H1 (cell line): Measurements from ENCODE around the gene ARHGAP22. TPM values are rescaled to one million over a fixed set of nuclear protein-coding genes. Genes with fewer than 3 reads are reported as not detected.

Experiments used
- EZH2 ChIP-seq: fragments of 200-600 bp; sonication (generic); IDR thresholded peaks from 2 replicates; pipeline ENCODE4 v1.7.1; 2012; ENCODE audit warnings: low read depth, mild to moderate bottlenecking, moderate library complexity, low read length, inconsistent platforms; ENCODE audit not compliant: severe bottlenecking
- GABPA ChIP-seq: IDR thresholded peaks from 2 replicates; pipeline ENCODE4 v1.6.1; 2011; ENCODE audit warnings: mild to moderate bottlenecking, low read length, moderate library complexity, borderline replicate concordance; ENCODE audit not compliant: insufficient read depth
- SP4 ChIP-seq: IDR thresholded peaks from 2 replicates; pipeline ENCODE4 v1.6.1; 2012; ENCODE audit warnings: low read length, inconsistent platforms
- SRF ChIP-seq: IDR thresholded peaks from 2 replicates; pipeline ENCODE4 v1.6.1; 2011; ENCODE audit warnings: mild to moderate bottlenecking, low read depth, low read length, moderate library complexity
- SUZ12 ChIP-seq: fragments of 200-600 bp; sonication (generic); IDR thresholded peaks from 2 replicates; pipeline ENCODE4 v1.6.1; 2012; ENCODE audit warnings: mild to moderate bottlenecking, inconsistent platforms, low read length, moderate library complexity, mixed read lengths
- TAF7 ChIP-seq: optimal IDR thresholded peaks from 2 replicates; pipeline ENCODE3; 2011; ENCODE audit warnings: low read depth, mild to moderate bottlenecking, inconsistent platforms, low read length, moderate library complexity, borderline replicate concordance
- TCF12 ChIP-seq: IDR thresholded peaks from 2 replicates; pipeline ENCODE4 v1.6.1; 2011; ENCODE audit warnings: low read depth, mild to moderate bottlenecking, low read length
- polyA plus RNA-seq, 7 experiments: library from polyadenylated mRNA; depleted of rRNA in 3 of 7; stranded (reverse) in 5 of 7; unstranded in 2 of 7; fragments of >200 nt in 5 of 7; fragments of 200-250 nt in 2 of 7; gene quantifications; 1 replicate in 5 of 7; 2 replicates in 1 of 7; 4 replicates in 1 of 7; pipeline versions ENCODE4 v1.2.1 to v1.2.3, GENCODE V29; 2011 to 2013; ENCODE audit warnings: missing spikeins in 2 of 7, mixed read lengths in 2 of 7
- total RNA-seq: library from RNA; stranded (reverse); fragmentation: NEBNext Ultra II Directional; extraction: Animal tissue kit (Norgen Biotek cat#: 25700); gene quantifications from 2 replicates; pipeline ENCODE4 v1.2.1, GENCODE V29; 2021
- TF ChIP-seq, protein P1 (sequence below), 3 experiments: IDR thresholded peaks; 1 replicate in 2 of 3; 2 replicates in 1 of 3; pipeline versions ENCODE4 v1.5.1 to v1.6.1; 2011; ENCODE audit warnings: low read length in 3 of 3, mild to moderate bottlenecking in 3 of 3, inconsistent platforms in 2 of 3, low read depth in 1 of 3, moderate library complexity in 1 of 3; ENCODE audit not compliant: insufficient read depth in 1 of 3; ENCODE audit errors: control extremely low read depth in 1 of 3
- TF ChIP-seq, protein P2 (sequence below): IDR thresholded peaks from 2 replicates; pipeline ENCODE4 v1.6.1; 2011; ENCODE audit warnings: low read length, improper control_type of control experiment

ARHGAP22 gene
- total and polyA plus RNA-seq, 2 of the 8 experiments (the other 6 are each of a cell fraction or from before 2014, with no cell fraction given): 3.6 to 11.2 TPM

GRCh38 chr10:48417374-48417773, 187.5 kb downstream of the ARHGAP22 start (continued):
- TF ChIP-seq SUZ12: no peak
- no peak for TF ChIP-seq SRF
- no peak for TF ChIP-seq TCF12
- TF ChIP-seq SP4: no peak
- no peak for TF ChIP-seq TAF7
- TF ChIP-seq, protein P1, sequence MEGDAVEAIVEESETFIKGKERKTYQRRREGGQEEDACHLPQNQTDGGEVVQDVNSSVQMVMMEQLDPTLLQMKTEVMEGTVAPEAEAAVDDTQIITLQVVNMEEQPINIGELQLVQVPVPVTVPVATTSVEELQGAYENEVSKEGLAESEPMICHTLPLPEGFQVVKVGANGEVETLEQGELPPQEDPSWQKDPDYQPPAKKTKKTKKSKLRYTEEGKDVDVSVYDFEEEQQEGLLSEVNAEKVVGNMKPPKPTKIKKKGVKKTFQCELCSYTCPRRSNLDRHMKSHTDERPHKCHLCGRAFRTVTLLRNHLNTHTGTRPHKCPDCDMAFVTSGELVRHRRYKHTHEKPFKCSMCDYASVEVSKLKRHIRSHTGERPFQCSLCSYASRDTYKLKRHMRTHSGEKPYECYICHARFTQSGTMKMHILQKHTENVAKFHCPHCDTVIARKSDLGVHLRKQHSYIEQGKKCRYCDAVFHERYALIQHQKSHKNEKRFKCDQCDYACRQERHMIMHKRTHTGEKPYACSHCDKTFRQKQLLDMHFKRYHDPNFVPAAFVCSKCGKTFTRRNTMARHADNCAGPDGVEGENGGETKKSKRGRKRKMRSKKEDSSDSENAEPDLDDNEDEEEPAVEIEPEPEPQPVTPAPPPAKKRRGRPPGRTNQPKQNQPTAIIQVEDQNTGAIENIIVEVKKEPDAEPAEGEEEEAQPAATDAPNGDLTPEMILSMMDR (IDR thresholded peaks at IDR 0.05; ENCODE audit: control extremely low read depth in 1 of 3, insufficient read depth in 1 of 3, low read depth in 1 of 3, low read length in 3 of 3): no peak
- TF ChIP-seq GABPA: no peak
- TF ChIP-seq, protein P2, sequence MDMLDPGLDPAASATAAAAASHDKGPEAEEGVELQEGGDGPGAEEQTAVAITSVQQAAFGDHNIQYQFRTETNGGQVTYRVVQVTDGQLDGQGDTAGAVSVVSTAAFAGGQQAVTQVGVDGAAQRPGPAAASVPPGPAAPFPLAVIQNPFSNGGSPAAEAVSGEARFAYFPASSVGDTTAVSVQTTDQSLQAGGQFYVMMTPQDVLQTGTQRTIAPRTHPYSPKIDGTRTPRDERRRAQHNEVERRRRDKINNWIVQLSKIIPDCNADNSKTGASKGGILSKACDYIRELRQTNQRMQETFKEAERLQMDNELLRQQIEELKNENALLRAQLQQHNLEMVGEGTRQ: no peak
- TF ChIP-seq EZH2: no peak
